CD4-positive, alpha-beta T cell treated with Interleukin-15 for 4 hours (primary cell): ENCODE data around the gene BSPH1.
"Not testable (repeated sequence)": the region's sequence is repeated elsewhere in the genome, so short reads cannot be mapped to it uniquely, and the experiment has no call there.

Experiments
- DNase-seq: peaks from one replicate; pipeline ENCODE4 v3.0.0-alpha.2; 2020; ENCODE audit warnings: low spot score

The BSPH1 gene

GRCh38 chr19:47920107-47920506 lies 71.9 kb downstream of the BSPH1 start:
- DNase-seq = not testable (repeated sequence)
